Stimulated activated CD4-positive, alpha-beta T cell treated with anti-CD3 and anti-CD28 coated beads, TNF-alpha, amount 100 ng/mL, for 4 hours (primary cell): ENCODE measurements around the gene SMYD3.

Source experiments
- DNase-seq, 3 experiments: peaks; one replicate each; pipeline ENCODE4 v3.0.0-alpha.2; 2020; ENCODE audit warnings: low read depth in 3 of 3

SMYD3 gene

GRCh38 chr1:245873883-245874671 is 633.0 kb downstream of the SMYD3 start:
- DNase-seq: no peak

GRCh38 chr1:245873068-245873467 is 634.0 kb downstream of the SMYD3 start:
- no peak for DNase-seq

- no peak for DNase-seq
These were observed 634.6 kb downstream of the SMYD3 start for GRCh38 chr1:245872475-245872874.

- no peak for DNase-seq
These were observed 635.2 kb downstream of the SMYD3 start for GRCh38 chr1:245871915-245872314.

GRCh38 chr1:245871191-245871590 is 635.9 kb downstream of the SMYD3 start:
- DNase-seq: no peak

- no peak for DNase-seq
These were observed 636.4 kb downstream of the SMYD3 start for GRCh38 chr1:245870698-245871097.

- DNase-seq: no peak
These were observed 637.2 kb downstream of the SMYD3 start for GRCh38 chr1:245869847-245870246.

- no peak for DNase-seq
These were observed 639.3 kb downstream of the SMYD3 start for GRCh38 chr1:245867738-245868137.

- DNase-seq: no peak
These were observed 642.2 kb downstream of the SMYD3 start for GRCh38 chr1:245864872-245865271.

- DNase-seq: no peak
These were observed 643.4 kb downstream of the SMYD3 start for GRCh38 chr1:245863566-245864184.

- no peak for DNase-seq
These were observed 644.1 kb downstream of the SMYD3 start for GRCh38 chr1:245862812-245863540.

GRCh38 chr1:245860657-245861544 is 646.2 kb downstream of the SMYD3 start:
- no peak for DNase-seq

GRCh38 chr1:245859493-245860114 is 647.5 kb downstream of the SMYD3 start:
- no peak for DNase-seq

- DNase-seq: no peak
These were observed 648.2 kb downstream of the SMYD3 start for GRCh38 chr1:245858722-245859492.

GRCh38 chr1:245858022-245858721 is 648.9 kb downstream of the SMYD3 start:
- no peak for DNase-seq

GRCh38 chr1:245856944-245857531 is 650.0 kb downstream of the SMYD3 start:
- no peak for DNase-seq

- no peak for DNase-seq
These were observed 651.0 kb downstream of the SMYD3 start for GRCh38 chr1:245855846-245856730.

GRCh38 chr1:245853291-245853690 is 653.8 kb downstream of the SMYD3 start:
- DNase-seq: no peak
